IPS DF 6.9 (cell line): Measurements from ENCODE around the gene SMYD5.

ENCODE experiments used
- DNase-seq: peaks from one replicate; pipeline ENCODE4 v3.0.0-alpha.2; 2013; ENCODE audit warnings: low read depth, low spot score
- H3K27ac ChIP-seq: one replicate; pipeline ENCODE4 v1.5.1; 2013; ENCODE audit warnings: low read length, control low read depth
- H3K27me3 ChIP-seq: 2 replicates; pipeline ENCODE4 v1.6.1; 2013; ENCODE audit warnings: mild to moderate bottlenecking, low read length; ENCODE audit not compliant: control insufficient read depth, insufficient read depth
- H3K36me3 ChIP-seq: 2 replicates; pipeline ENCODE4 v1.6.1; 2013; ENCODE audit warnings: low read length; ENCODE audit not compliant: control insufficient read depth, insufficient read depth
- H3K4me1 ChIP-seq: 2 replicates; pipeline ENCODE4 v1.6.1; 2013; ENCODE audit warnings: low read length; ENCODE audit not compliant: control insufficient read depth, insufficient read depth
- H3K4me3 ChIP-seq: 2 replicates; pipeline ENCODE4 v1.5.1; 2013; ENCODE audit warnings: mild to moderate bottlenecking, low read length
- H3K9me3 ChIP-seq: 2 replicates; pipeline ENCODE4 v1.6.1; 2013; ENCODE audit warnings: low read length, inconsistent platforms; ENCODE audit not compliant: control insufficient read depth, insufficient read depth
- WGBS: extraction: QIAGEN DNeasy Blood & Tissue Kit; methylation state at CpG from one replicate; pipeline ENCODE4 v1.1.7; 2013; ENCODE audit warnings: mixed read lengths, missing lambda C conversion rate; ENCODE audit not compliant: insufficient read length, insufficient coverage; 5-methylcytosine and 5-hydroxymethylcytosine counted together

The SMYD5 gene

GRCh38 chr2:73254343-73255006, 40.4 kb downstream of the SMYD5 start:
- no peaks in the 10 kb centered on the region for H3K9me3 ChIP-seq
- H3K4me1 ChIP-seq = no peaks in the 10 kb centered on the region
- peaks cover 40% of the 10 kb centered on the region for H3K36me3 ChIP-seq
- WGBS = no CpG with 5 or more reads among the region's 7 CpGs
- H3K4me3 ChIP-seq = no peak overlapping the region
- no peak for DNase-seq
- H3K27ac ChIP-seq = no peak overlapping the region
- H3K27me3 ChIP-seq = no peaks in the 10 kb centered on the region

GRCh38 chr2:73255007-73255644, 41.1 kb downstream of the SMYD5 start:
- H3K36me3 ChIP-seq = peaks cover 34% of the 10 kb centered on the region
- no peaks in the 10 kb centered on the region for H3K9me3 ChIP-seq
- WGBS = no CpG with 5 or more reads among the region's 4 CpGs
- H3K27me3 ChIP-seq = no peaks in the 10 kb centered on the region
- no peak for DNase-seq
- no peak overlapping the region for H3K4me3 ChIP-seq
- no peak overlapping the region for H3K27ac ChIP-seq
- no peaks in the 10 kb centered on the region for H3K4me1 ChIP-seq

- peaks cover 3% of the 10 kb centered on the region; the same call in 1 of the 2 replicates for H3K4me1 ChIP-seq
- H3K27me3 ChIP-seq = no peaks in the 10 kb centered on the region
- WGBS = no CpG with 5 or more reads among the region's 5 CpGs
- no peak for DNase-seq
- H3K36me3 ChIP-seq = peaks cover 25% of the 10 kb centered on the region
- no peaks in the 10 kb centered on the region for H3K9me3 ChIP-seq
- no peak overlapping the region for H3K4me3 ChIP-seq
- H3K27ac ChIP-seq = no peak overlapping the region
Observed at GRCh38 chr2:73255907-73256617, 42.0 kb downstream of the SMYD5 start.

- Histone ChIP-seq H3K4me1 (peaks cover 3% of the 10 kb centered on the region; the same call in 1 of the 2 replicates), H3K27me3 (no peaks in the 10 kb centered on the region), H3K36me3 (peaks cover 20% of the 10 kb centered on the region), H3K9me3 (no peaks in the 10 kb centered on the region), H3K27ac (no peak overlapping the region), H3K4me3 (no peak overlapping the region)
- no peak for DNase-seq
- no CpG with 5 or more reads among the region's 1 CpG for WGBS
Observed at GRCh38 chr2:73256618-73256922, 42.5 kb downstream of the SMYD5 start.

GRCh38 chr2:73257021-73257420, 43.0 kb downstream of the SMYD5 start:
- Histone ChIP-seq H3K4me3 (no peak overlapping the region), H3K36me3 (peaks cover 18% of the 10 kb centered on the region), H3K4me1 (peaks cover 3% of the 10 kb centered on the region; the same call in 1 of the 2 replicates), H3K27ac (no peak overlapping the region), H3K9me3 (no peaks in the 10 kb centered on the region), H3K27me3 (no peaks in the 10 kb centered on the region)
- WGBS = no CpG with 5 or more reads among the region's 2 CpGs
- no peak for DNase-seq

GRCh38 chr2:73257425-73258125, 43.5 kb downstream of the SMYD5 start:
- no peak overlapping the region for H3K27ac ChIP-seq
- peaks cover 14% of the 10 kb centered on the region for H3K36me3 ChIP-seq
- no peak for DNase-seq

GRCh38 chr2:73258186-73258912, 44.3 kb downstream of the SMYD5 start:
- no peak overlapping the region for H3K27ac ChIP-seq
- peaks cover 3% of the 10 kb centered on the region; the same call in 1 of the 2 replicates for H3K4me1 ChIP-seq
- H3K4me3 ChIP-seq = no peak overlapping the region
- no peaks in the 10 kb centered on the region for H3K27me3 ChIP-seq
- no peaks in the 10 kb centered on the region for H3K9me3 ChIP-seq
- H3K36me3 ChIP-seq = peaks cover 9% of the 10 kb centered on the region; the same call in 1 of the 2 replicates
- WGBS = no CpG with 5 or more reads among the region's 8 CpGs
- DNase-seq = no peak

More at GRCh38 chr2:73257425-73258125, 43.5 kb downstream of the SMYD5 start:
- H3K4me3 ChIP-seq = no peak overlapping the region
- WGBS = no CpG with 5 or more reads among the region's 10 CpGs
- H3K4me1 ChIP-seq = peaks cover 3% of the 10 kb centered on the region; the same call in 1 of the 2 replicates
- H3K9me3 ChIP-seq = no peaks in the 10 kb centered on the region
- no peaks in the 10 kb centered on the region for H3K27me3 ChIP-seq

- Histone ChIP-seq H3K27ac (no peak overlapping the region), H3K4me3 (no peak overlapping the region), H3K27me3 (no peaks in the 10 kb centered on the region), H3K4me1 (peaks cover 3% of the 10 kb centered on the region; the same call in 1 of the 2 replicates), H3K36me3 (peaks cover 9% of the 10 kb centered on the region; the same call in 1 of the 2 replicates), H3K9me3 (no peaks in the 10 kb centered on the region)
- DNase-seq = no peak
- WGBS = no CpG with 5 or more reads among the region's 9 CpGs
Observed at GRCh38 chr2:73258913-73259215, 44.8 kb downstream of the SMYD5 start.

GRCh38 chr2:73259276-73259675, 45.2 kb downstream of the SMYD5 start:
- H3K9me3 ChIP-seq = no peaks in the 10 kb centered on the region
- no peak overlapping the region for H3K4me3 ChIP-seq
- H3K36me3 ChIP-seq = peaks cover 11% of the 10 kb centered on the region; the same call in 1 of the 2 replicates
- no CpG with 5 or more reads among the region's 8 CpGs for WGBS
- no peak overlapping the region for H3K27ac ChIP-seq
- DNase-seq = no peak
- no peaks in the 10 kb centered on the region for H3K27me3 ChIP-seq
- H3K4me1 ChIP-seq = peaks cover 3% of the 10 kb centered on the region; the same call in 1 of the 2 replicates
